GM19372 (cell line): ENCODE data around the gene BPIFB2.

Experiments
- ATAC-seq: cut with Tn5 transposase; IDR thresholded peaks from one replicate; pipeline ENCODE4 v1.9.1; 2021; ENCODE audit warnings: mild to moderate bottlenecking, low read depth, moderate library complexity; ENCODE audit not compliant: unreplicated experiment

Gene BPIFB2

GRCh38 chr20:33018169-33018931 is 10.8 kb downstream of the BPIFB2 start:
- ATAC-seq, result no peak

GRCh38 chr20:33019465-33020277 is 12.2 kb downstream of the BPIFB2 start:
- ATAC-seq, result no peak

GRCh38 chr20:33020278-33021161 is 13.0 kb downstream of the BPIFB2 start:
- no peak for ATAC-seq

- no peak for ATAC-seq
Observed at GRCh38 chr20:33021879-33022278, 14.4 kb downstream of the BPIFB2 start.

- ATAC-seq, result no peak
Observed at GRCh38 chr20:33022289-33022688, 14.8 kb downstream of the BPIFB2 start.

GRCh38 chr20:33022694-33023438 is 15.4 kb downstream of the BPIFB2 start:
- ATAC-seq, result no peak

GRCh38 chr20:33023439-33024242 is 16.1 kb downstream of the BPIFB2 start:
- ATAC-seq, result no peak

GRCh38 chr20:33024243-33024560 is 16.7 kb downstream of the BPIFB2 start:
- no peak for ATAC-seq

- no peak for ATAC-seq
Observed at GRCh38 chr20:33024609-33025317, 17.3 kb downstream of the BPIFB2 start.

- no peak for ATAC-seq
Observed at GRCh38 chr20:33025318-33025876, 17.9 kb downstream of the BPIFB2 start.

- ATAC-seq, result no peak
Observed at GRCh38 chr20:33026072-33026778, 18.7 kb downstream of the BPIFB2 start.

GRCh38 chr20:33026779-33027759 is 19.6 kb downstream of the BPIFB2 start:
- ATAC-seq, result no peak

- no peak for ATAC-seq
Observed at GRCh38 chr20:33027769-33028751, 20.6 kb downstream of the BPIFB2 start.

GRCh38 chr20:33028875-33029274 is 21.4 kb downstream of the BPIFB2 start:
- ATAC-seq, result no peak

- no peak for ATAC-seq
Observed at GRCh38 chr20:33030076-33030475, 22.6 kb downstream of the BPIFB2 start.

GRCh38 chr20:33030569-33030968 is 23.1 kb downstream of the BPIFB2 start:
- no peak for ATAC-seq
